ENCODE results near the gene USH1C.
A peak's percentile ranks its signal among the peaks of the same experiment; 100 is the strongest.

USH1C gene

GRCh38 chr11:17508306-17508705, 35.9 kb downstream of the USH1C start:
- no peak for TF ChIP-seq POLR2AphosphoS5 (IDR thresholded peaks at IDR 0.05; ENCODE audit: low read depth, low read length)
- TF ChIP-seq TAF1 (IDR thresholded peaks at IDR 0.05; ENCODE audit: borderline replicate concordance, low read depth, low read length), result no peak
- TF ChIP-seq POLR2A (IDR thresholded peaks at IDR 0.05; ENCODE audit: low read depth, low read length), result no peak
- no peak for FAIRE-seq
- no peak for DNase-seq (ENCODE audit: insufficient read length)

DNA sequence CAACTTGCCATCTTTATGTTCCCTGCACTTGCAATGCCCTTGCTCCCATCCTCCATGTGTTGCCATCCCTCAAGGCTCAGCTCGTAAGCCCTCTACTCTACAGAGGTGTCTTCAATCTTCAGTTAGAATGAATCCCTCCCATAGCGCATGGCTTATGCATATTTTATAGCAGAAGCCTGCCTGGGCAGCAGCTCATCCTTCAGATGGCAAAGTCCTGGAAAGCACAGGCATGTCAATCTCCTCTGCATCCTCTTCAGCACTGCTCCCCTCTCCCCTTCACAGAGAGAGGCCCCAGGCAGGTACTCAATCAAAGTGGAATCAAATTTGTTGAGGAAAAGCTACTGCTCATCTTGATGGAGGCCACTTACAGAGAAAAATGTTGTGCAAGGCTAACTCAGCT, 36.4 kb downstream of the USH1C start:
- DNase-seq (ENCODE audit: insufficient read length), result no peak
- no peak for FAIRE-seq
- TF ChIP-seq TAF1 (IDR thresholded peaks at IDR 0.05; ENCODE audit: borderline replicate concordance, low read depth, low read length) (no peak), POLR2AphosphoS5 (IDR thresholded peaks at IDR 0.05; ENCODE audit: low read depth, low read length) (no peak), POLR2A (IDR thresholded peaks at IDR 0.05; ENCODE audit: low read depth, low read length) (no peak)

DNA sequence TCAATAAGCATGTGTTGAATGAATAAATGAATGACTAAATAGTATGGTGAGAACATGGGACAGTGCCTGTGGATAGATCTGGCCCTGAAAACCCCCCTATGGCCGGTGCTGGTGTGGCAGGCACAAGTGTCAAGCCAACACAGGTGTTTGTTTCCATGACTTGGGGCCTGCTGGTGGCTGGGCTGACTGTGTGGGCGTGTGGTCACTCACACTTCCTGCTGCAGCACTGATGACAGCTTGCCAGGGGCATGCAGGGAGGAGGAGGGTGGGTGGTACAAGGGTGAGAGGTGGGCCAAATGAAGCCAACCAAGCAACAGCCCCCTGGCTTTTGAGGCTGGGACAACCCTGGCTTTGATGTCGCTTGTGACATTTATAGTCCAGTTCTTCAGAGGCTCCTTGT, 37.3 kb downstream of the USH1C start:
- FAIRE-seq (no peak), DNase-seq (ENCODE audit: insufficient read length) (no peak)
- TF ChIP-seq TAF1 (IDR thresholded peaks at IDR 0.05; ENCODE audit: borderline replicate concordance, low read depth, low read length), result no peak
- TF ChIP-seq POLR2A (IDR thresholded peaks at IDR 0.05; ENCODE audit: low read depth, low read length), result no peak
- no peak for TF ChIP-seq POLR2AphosphoS5 (IDR thresholded peaks at IDR 0.05; ENCODE audit: low read depth, low read length)

DNA sequence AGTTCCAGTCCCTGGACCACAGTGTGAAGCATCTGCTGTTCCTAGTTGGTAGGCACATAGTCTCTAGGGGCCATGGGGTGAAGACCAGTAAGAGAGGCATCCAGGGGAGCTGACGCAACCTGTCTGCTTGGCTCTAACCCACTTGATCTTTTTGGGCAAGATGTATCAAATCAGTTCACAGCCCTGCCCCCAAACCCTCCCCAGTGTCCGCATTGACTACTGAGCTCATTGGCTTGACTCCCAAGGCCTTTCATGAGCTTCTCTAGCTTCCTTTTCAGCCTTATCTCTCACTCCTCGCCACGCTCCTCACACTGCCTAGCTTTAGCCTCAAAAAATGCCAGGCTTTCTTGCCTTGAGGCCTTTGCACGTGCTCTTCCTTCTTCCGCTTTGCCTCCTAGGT, 37.9 kb downstream of the USH1C start:
- TF ChIP-seq POLR2A (IDR thresholded peaks at IDR 0.05; ENCODE audit: low read depth, low read length), result no peak
- no peak for TF ChIP-seq TAF1 (IDR thresholded peaks at IDR 0.05; ENCODE audit: borderline replicate concordance, low read depth, low read length)
- TF ChIP-seq POLR2AphosphoS5 (IDR thresholded peaks at IDR 0.05; ENCODE audit: low read depth, low read length), result no peak
- no peak for DNase-seq (ENCODE audit: insufficient read length)
- no peak for FAIRE-seq

DNA sequence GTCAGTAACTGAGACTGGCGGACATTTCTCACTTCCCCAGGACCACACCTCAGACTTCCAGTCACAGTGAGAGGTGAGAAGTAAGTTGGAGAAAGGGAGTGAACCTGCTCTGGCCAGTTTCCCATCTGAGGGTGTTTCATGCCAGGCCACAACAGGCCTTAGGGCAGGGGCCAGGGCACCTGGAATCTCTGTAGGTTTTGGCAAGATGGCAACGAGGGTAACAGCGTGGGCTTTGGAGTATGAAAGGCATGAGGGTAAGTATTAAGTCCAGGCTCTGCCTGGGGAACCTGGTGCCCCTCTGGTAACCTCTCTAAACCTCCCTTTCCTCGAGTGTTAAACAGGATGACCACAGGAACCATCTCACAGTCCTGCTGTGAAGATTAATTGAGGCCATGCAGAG, 39.1 kb downstream of the USH1C start:
- FAIRE-seq, result no peak
- DNase-seq (ENCODE audit: insufficient read length), result no peak
- TF ChIP-seq POLR2AphosphoS5 (IDR thresholded peaks at IDR 0.05; ENCODE audit: low read depth, low read length), result no peak
- no peak for TF ChIP-seq TAF1 (IDR thresholded peaks at IDR 0.05; ENCODE audit: borderline replicate concordance, low read depth, low read length)
- TF ChIP-seq POLR2A (IDR thresholded peaks at IDR 0.05; ENCODE audit: low read depth, low read length), result no peak

GRCh38 chr11:17504330-17505107, 39.7 kb downstream of the USH1C start:
- TF ChIP-seq POLR2AphosphoS5 (IDR thresholded peaks at IDR 0.05; ENCODE audit: low read depth, low read length) (no peak), TAF1 (IDR thresholded peaks at IDR 0.05; ENCODE audit: borderline replicate concordance, low read depth, low read length) (no peak), POLR2A (IDR thresholded peaks at IDR 0.05; ENCODE audit: low read depth, low read length) (no peak)
- FAIRE-seq (peak; percentile 79), DNase-seq (ENCODE audit: insufficient read length) (peak; percentile 68)

DNA sequence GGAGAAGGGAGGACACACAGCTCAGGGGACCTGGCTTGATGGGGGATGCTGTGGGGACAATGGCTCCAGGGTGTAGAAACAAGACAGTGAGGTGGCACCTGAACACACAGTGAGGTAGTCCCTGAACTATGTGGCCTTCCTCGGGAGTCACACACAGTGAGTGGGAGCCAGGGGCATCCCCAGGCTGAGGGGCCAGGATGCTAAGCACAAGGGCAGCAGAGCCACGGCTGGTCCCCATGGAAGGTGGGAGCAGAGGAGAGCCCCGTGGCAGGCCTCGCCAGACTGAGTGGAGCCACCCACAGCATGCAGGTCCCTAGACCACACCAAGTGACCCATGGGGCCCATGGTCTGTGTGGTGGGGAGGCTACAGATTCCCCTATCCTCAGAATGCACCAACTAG, 41.6 kb downstream of the USH1C start:
- TF ChIP-seq POLR2AphosphoS5 (IDR thresholded peaks at IDR 0.05; ENCODE audit: low read depth, low read length) (no peak), POLR2A (IDR thresholded peaks at IDR 0.05; ENCODE audit: low read depth, low read length) (no peak), TAF1 (IDR thresholded peaks at IDR 0.05; ENCODE audit: borderline replicate concordance, low read depth, low read length) (no peak)
- FAIRE-seq (no peak), DNase-seq (ENCODE audit: insufficient read length) (no peak)

GRCh38 chr11:17500673-17501072, 43.5 kb downstream of the USH1C start:
- DNase-seq (ENCODE audit: insufficient read length) (no peak), FAIRE-seq (no peak)
- TF ChIP-seq POLR2A (IDR thresholded peaks at IDR 0.05; ENCODE audit: low read depth, low read length) (no peak), POLR2AphosphoS5 (IDR thresholded peaks at IDR 0.05; ENCODE audit: low read depth, low read length) (no peak)

GRCh38 chr11:17498475-17498874, 45.7 kb downstream of the USH1C start:
- FAIRE-seq, result no peak
- TF ChIP-seq POLR2A (IDR thresholded peaks at IDR 0.05; ENCODE audit: low read depth, low read length), result no peak
- TF ChIP-seq TAF1 (IDR thresholded peaks at IDR 0.05; ENCODE audit: borderline replicate concordance, low read depth, low read length), result no peak
- no peak for TF ChIP-seq POLR2AphosphoS5 (IDR thresholded peaks at IDR 0.05; ENCODE audit: low read depth, low read length)
- DNase-seq (ENCODE audit: insufficient read length), result no peak

GRCh38 chr11:17498058-17498457, 46.2 kb downstream of the USH1C start:
- no peak for DNase-seq (ENCODE audit: insufficient read length)
- FAIRE-seq, result no peak

GRCh38 chr11:17496406-17496805, 47.8 kb downstream of the USH1C start:
- FAIRE-seq (no peak), DNase-seq (ENCODE audit: insufficient read length) (no peak)
- no peak for TF ChIP-seq POLR2A (IDR thresholded peaks at IDR 0.05; ENCODE audit: low read depth, low read length)
- TF ChIP-seq TAF1 (IDR thresholded peaks at IDR 0.05; ENCODE audit: borderline replicate concordance, low read depth, low read length), result no peak
- TF ChIP-seq POLR2AphosphoS5 (IDR thresholded peaks at IDR 0.05; ENCODE audit: low read depth, low read length), result no peak

More at GRCh38 chr11:17498058-17498457, 46.2 kb downstream of the USH1C start:
- TF ChIP-seq TAF1 (IDR thresholded peaks at IDR 0.05; ENCODE audit: borderline replicate concordance, low read depth, low read length), result no peak
- TF ChIP-seq POLR2A (IDR thresholded peaks at IDR 0.05; ENCODE audit: low read depth, low read length), result no peak
- no peak for TF ChIP-seq POLR2AphosphoS5 (IDR thresholded peaks at IDR 0.05; ENCODE audit: low read depth, low read length)

DNA sequence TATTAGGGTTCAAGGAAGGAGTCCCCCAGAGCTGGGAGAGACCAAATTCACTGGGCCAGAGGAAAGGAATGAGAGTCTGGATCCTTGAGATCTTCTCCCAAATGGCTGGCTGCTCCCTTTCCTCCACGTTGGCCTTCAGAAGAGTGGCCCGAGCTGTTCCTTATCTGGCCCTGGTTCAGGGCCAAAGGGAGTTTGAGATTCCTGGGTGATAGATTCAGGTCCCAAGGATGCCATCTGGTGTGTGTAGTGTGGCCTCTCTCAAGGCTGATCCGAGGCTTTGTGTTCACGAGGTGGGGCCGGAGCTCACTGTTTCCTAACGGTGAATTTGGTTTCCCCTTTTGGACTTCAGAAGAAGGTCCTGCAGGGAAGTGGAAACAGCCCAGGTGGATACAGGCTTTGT, 50.2 kb downstream of the USH1C start:
- FAIRE-seq (no peak), DNase-seq (ENCODE audit: insufficient read length) (no peak)
- TF ChIP-seq TAF1 (IDR thresholded peaks at IDR 0.05; ENCODE audit: borderline replicate concordance, low read depth, low read length), result no peak
